GM21717 (cell line): ENCODE data around the gene B3GAT3.
"Not testable (repeated sequence)": the region's sequence is repeated elsewhere in the genome, so short reads cannot be mapped to it uniquely, and the experiment has no call there.

Experiments
- ATAC-seq: cut with Tn5 transposase; IDR thresholded peaks from one replicate; pipeline ENCODE4 v1.9.1; 2021; ENCODE audit warnings: mild to moderate bottlenecking, moderate library complexity; ENCODE audit not compliant: unreplicated experiment

B3GAT3 gene

DNA sequence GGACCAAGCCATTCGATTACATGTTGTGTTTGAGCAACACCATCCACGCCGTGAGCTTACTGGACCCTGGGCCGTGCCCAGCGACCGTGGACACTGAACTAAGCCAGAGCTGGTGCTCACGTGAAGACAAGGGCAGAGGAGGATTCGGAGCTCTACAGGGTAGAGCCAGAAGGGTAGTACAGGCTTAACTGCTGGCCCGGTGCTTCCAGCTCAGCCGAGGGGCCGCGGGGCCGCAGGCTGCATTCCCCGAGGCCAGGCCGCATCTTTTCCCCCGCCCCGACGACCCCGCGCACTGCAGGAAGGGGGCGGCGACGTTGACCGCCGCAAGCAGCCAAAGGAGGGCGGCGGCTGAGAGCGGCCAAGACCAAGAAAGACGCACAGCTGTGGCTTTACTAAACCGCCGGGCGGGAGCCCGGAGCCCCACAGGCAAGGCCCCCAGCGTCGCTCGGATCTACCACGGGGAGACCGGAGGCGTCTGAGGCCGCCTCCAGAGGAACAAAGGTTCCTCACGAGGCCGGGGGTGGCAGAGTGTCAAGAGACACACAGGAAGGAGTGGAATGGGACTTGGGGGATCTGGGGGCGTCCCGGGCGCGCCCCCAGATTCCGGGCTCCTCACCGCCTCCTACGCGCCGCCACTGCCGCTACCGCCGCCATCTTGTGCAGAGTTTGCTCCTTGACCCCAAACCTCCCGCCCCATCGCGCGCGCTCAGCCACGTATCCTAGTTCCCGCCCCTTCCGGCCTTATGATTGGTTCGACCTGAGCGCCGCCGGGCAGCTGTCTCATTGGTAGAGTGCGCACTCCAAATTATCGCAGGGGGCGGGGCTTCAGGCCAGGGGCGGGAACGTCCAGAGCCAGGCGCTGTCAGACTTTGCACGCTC lies 24.4 kb upstream of the B3GAT3 start, which contains the start of gene GANAB:
TSS of gene GANAB (minus strand) at position 668 of the 879 bp plus-strand sequence. CDS start at position 654, 14 bp downstream.
- peak; percentile 83 for ATAC-seq

DNA sequence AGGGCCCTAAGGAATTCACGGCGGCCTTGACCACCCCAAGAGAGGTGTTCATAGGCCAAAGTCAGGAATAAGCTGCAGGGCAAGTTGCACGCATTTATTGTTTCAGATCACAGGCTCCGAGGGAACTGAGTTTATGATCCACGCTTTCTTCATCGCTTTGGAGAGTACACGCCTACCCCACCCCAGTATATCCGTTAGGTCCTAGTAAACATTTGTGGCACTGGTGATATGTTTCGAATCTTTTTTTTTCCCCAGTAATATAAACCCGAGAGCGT lies 23.8 kb upstream of the B3GAT3 start:
- no peak for ATAC-seq

DNA sequence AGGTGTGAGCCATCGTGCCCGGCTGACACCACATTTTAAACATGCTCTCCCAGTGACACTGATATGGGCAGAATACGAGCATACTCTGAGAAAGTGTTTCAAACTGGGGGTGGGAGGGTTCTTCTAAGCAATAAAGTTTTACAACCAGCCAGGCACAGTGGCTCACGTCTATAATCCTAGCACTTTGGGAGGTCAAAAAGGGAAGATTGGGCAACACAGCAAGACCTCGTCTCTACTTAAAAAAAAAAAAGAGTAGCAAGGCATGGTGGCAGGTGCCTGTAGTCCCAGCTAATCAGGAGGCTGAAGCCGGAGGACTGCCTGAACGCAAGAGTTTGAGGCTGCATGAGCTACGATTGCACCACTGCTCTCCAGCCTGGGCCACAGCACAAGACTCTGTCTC lies 22.4 kb upstream of the B3GAT3 start:
- no peak for ATAC-seq

GRCh38 chr11:62632492-62632891 lies 10.7 kb upstream of the B3GAT3 start:
- ATAC-seq, result no peak

GRCh38 chr11:62627713-62628112 lies 5.9 kb upstream of the B3GAT3 start:
- ATAC-seq, result no peak

GRCh38 chr11:62622476-62623089 lies 797 bp upstream of the B3GAT3 start:
- no peak for ATAC-seq

DNA sequence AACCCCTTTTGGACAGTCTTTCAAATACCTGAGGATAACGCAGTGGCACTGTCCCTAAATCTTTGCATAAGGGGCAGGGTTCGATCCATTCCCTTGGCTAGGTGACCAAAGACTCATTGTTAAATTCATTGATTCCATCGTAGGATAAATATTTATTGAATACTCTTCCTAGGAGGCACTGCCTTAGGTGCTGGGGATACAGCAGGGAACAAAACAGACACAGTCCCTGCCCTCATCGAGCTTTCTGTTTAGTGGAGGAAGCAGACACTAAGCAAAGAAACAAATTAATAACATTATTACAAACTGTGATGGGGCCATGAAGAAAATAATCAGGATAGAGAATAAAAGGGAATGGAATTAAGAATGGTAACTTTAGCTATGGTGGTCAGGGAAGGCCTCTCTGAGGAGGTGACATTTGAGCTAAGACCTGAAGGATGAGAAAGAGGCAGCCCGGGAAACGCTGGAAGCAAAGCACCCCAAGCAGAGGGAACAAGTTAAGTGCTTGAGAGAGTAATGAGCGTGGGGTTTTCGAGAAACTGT lies 689 bp downstream of the B3GAT3 start:
- no peak for ATAC-seq

DNA sequence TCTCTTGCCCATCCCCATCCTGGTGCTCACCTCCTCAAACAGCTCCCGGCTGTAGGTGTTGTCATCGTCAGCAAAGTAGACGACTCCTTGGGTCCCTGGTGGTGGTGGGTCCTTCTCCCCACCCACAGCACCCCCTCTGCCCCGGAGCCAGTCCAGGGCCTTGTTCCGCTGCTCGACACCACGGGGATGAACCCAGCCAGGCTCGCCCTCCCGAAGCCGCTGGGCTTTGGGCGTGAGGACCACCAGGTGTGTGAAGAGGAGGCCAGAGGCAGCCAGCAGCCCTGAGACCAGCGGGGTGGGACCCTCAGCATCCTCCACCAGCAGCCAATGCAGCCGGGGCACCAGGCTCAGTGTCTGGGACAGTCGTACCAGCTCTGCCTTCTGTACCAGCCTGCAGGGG lies 4.8 kb downstream of the B3GAT3 start:
- ATAC-seq, result not testable (repeated sequence)

DNA sequence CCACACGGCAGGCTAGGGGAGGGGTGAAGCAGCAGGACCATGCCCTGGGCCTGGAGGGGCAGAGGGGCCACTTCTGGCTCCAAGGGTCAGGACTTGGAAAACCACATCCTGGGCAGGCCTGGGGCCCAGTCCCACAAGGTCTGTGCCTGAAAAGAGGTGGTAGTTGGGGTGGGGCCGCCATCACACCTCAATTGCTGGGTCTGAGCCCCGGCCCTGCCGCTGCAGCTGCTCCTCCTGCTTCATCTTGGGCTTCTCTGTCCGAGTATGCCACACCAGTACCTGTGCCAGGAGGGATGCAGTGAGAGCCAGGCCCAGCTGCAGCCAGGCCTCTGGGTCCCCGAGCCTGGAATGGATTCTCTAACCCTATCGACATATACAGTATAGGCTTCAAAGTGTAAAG lies 6.3 kb downstream of the B3GAT3 start:
- no peak for ATAC-seq

DNA sequence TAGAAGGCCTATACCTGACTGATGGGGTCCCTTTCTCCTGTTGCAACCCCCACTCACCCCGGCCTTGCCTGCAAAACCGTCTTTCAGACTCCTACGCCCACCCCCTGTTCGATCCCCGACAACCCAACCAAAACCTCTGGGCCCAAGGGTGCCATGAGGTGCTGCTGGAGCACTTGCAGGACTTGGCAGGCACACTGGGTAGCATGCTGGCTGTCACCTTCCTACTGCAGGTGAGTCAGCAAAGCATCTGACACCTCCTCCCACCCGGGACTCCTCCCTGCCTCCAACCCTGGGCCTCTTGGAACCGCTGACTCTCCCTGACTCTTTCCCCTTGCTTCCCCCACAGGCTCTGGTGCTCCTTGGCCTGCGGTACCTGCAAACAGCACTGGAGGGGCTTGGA lies 7.5 kb downstream of the B3GAT3 start:
- ATAC-seq, result no peak

DNA sequence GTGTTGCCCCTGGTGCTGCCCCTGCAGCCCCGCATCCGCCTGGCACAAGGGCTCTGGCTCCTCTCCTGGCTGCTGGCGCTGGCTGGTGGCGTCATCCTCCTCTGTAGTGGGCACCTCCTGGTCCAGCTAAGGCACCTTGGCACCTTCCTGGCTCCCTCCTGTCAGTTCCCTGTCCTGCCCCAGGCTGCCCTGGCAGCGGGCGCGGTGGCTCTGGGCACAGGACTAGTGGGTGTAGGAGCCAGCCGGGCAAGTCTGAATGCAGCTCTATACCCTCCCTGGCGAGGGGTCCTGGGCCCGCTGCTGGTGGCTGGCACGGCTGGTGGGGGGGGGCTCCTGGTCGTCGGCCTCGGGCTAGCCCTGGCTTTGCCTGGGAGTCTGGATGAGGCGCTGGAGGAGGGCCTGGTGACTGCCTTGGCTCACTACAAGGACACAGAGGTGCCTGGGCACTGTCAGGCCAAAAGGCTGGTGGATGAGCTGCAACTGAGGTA lies 8.5 kb downstream of the B3GAT3 start:
- ATAC-seq, result no peak

- ATAC-seq, result peak; percentile 50
These were observed 9.2 kb downstream of the B3GAT3 start, which contains the start of the genes EML3 and ROM1 for GRCh38 chr11:62612366-62613290. Gene EML3, minus strand, starts transcription at chr11:62612775. Its CDS starts 318 bp downstream, at chr11:62612457. Gene ROM1, plus strand, starts transcription at chr11:62613257. Its CDS starts 25 bp downstream, at chr11:62613282.

GRCh38 chr11:62611705-62612365 lies 10.0 kb downstream of the B3GAT3 start:
- peak; percentile 13 for ATAC-seq

DNA sequence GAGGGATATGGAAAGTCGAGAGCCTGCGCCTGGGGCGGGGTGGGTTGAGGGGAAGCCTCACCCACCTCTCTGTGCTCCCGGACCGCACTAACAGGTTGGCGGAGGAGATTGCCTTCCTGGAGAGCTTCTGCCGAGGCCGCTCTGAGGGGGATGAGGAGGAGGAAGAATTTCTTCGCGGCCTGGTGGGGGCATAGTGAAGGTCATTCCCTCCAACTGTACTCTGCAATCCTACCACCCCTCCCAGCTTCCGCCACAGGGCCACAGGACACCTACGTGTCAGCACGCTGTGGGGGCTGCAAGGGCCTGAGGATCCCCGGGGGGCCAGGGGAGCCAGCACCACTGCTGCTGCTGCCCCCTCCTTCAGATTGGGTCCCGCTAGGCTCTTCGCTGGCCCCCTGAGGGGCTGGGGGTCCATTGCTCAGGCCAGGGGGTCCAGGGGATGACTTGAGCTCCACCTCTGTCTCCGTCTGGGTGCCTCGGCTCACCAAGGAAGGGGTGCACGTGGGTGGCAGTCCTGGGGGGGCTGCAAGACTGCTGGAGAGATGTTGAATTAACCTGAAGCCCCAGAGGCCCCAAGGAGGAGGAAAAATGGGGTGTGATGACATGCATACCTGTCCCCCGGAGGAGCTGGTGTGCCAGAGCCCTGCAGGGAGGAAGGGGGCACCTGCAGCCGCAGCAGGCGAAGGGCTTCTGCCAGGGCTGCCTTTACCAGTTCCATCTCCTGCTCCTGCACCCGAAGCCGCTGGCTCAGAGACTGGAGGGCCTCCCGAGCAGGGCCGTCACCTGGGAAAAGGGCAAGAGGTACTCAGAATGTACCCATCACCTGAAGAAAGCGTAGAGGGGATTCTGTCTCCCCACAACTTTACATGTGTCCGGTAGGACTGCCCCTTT lies 10.7 kb downstream of the B3GAT3 start:
- no peak for ATAC-seq

- ATAC-seq, result no peak
These were observed 11.4 kb downstream of the B3GAT3 start for GRCh38 chr11:62610403-62610802.

DNA sequence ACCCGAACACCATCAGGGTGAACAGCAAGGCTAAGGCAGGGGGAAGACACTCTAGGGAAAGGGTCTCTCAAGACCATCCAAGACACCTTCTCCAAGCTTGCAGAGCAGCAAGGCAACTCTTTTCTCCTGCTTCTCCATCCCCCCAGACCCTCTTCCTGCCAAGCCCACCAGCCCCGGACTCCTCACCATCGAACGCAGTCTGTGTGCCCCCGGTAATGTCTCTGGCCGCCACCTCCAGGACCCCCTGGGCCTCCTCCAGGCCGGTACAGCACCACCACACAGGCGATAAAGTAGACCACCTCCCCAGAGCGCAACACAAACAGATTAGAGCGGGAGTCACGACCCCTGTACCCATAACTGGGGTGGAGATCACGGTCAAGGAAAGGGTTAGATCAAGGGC lies 13.0 kb downstream of the B3GAT3 start:
- no peak for ATAC-seq

DNA sequence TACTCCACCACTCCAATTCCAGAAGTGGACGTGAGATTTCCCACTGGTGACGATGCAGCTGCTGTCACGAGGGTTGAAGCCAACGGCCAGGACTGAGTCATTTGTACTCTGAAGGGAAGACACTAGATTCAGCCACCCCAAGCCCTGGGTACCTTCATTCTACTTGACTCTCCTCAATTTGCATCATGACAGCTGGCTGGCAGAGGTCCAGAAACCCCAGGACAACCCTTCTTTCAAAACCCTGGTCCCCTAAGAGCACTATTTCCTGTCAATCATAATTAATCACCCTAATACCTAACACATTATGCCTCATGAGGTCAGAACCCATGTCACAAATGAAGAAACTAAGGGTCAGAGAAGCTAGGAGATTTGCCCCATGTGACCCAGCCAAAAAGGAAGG lies 14.1 kb downstream of the B3GAT3 start:
- ATAC-seq, result no peak

DNA sequence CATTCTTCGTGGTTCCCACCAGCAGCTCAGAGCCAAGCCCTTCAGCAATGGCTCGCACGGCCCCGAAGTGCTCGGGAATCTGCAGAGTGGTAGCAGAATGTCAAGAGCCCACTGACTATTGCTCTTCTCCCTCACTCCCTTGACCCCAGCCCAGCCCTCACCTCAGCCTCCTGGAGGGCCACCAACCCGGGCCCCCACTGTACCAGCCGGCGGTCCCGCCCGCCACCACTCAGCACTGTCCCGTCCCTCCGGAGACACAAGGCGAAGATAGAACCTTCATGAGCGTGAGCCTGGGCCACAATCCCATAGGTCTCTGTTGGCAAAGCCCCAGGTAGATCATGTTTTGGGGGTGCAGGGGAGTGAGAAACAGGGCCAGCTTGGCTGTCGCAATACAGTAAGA lies 15.9 kb downstream of the B3GAT3 start:
- ATAC-seq, result no peak

- ATAC-seq, result no peak
These were observed 16.3 kb downstream of the B3GAT3 start for GRCh38 chr11:62605467-62605866.
